Neuronal stem cell (in vitro differentiated cells): Measurements from ENCODE around the gene RICTOR.

Experiments used
- DNase-seq: peaks from one replicate; pipeline ENCODE4 v3.0.0-alpha.2; 2013; ENCODE audit warnings: low spot score
- H2AFZ ChIP-seq: one replicate; pipeline ENCODE4 v1.6.1; 2013; ENCODE audit warnings: mild to moderate bottlenecking, low read length, inconsistent platforms
- H2AK5ac ChIP-seq: 2 replicates; pipeline ENCODE4 v1.6.1; 2013; ENCODE audit warnings: low read depth, mild to moderate bottlenecking, inconsistent platforms, low read length, moderate library complexity, mixed read lengths
- H2BK120ac ChIP-seq: 2 replicates; pipeline ENCODE4 v1.6.1; 2013; ENCODE audit warnings: low read depth, mild to moderate bottlenecking, inconsistent platforms, low read length, moderate library complexity, mixed read lengths
- H2BK12ac ChIP-seq: one replicate; pipeline ENCODE4 v1.6.1; 2013; ENCODE audit warnings: low read length, inconsistent platforms
- H2BK15ac ChIP-seq: 2 replicates; pipeline ENCODE4 v1.6.1; 2013; ENCODE audit warnings: mild to moderate bottlenecking, low read length, inconsistent platforms, mixed read lengths
- H2BK5ac ChIP-seq: one replicate; pipeline ENCODE4 v1.6.1; 2013; ENCODE audit warnings: inconsistent platforms, mild to moderate bottlenecking, low read length, moderate library complexity
- H3K14ac ChIP-seq: one replicate; pipeline ENCODE4 v1.6.1; 2013; ENCODE audit warnings: low read length, inconsistent platforms
- H3K18ac ChIP-seq: 2 replicates; pipeline ENCODE4 v1.6.1; 2013; ENCODE audit warnings: low read length, inconsistent platforms
- H3K23ac ChIP-seq: 2 replicates; pipeline ENCODE4 v1.6.1; 2013; ENCODE audit warnings: low read depth, mild to moderate bottlenecking, mixed read lengths, low read length, inconsistent platforms; ENCODE audit not compliant: poor library complexity
- H3K27ac ChIP-seq: replicated peaks from 3 replicates; pipeline ENCODE4 v1.5.1; 2013; ENCODE audit warnings: low read length, inconsistent platforms
- H3K27me3 ChIP-seq, 3 experiments: 2 replicates each; pipeline ENCODE4 v1.6.1; 2013; ENCODE audit warnings: low read length in 3 of 3, mild to moderate bottlenecking in 2 of 3, inconsistent platforms in 1 of 3, low read depth in 1 of 3, mixed read lengths in 1 of 3, moderate library complexity in 1 of 3; ENCODE audit not compliant: control insufficient read depth in 3 of 3, insufficient read depth in 3 of 3
- H3K36me3 ChIP-seq, 2 donors: replicated peaks in 1 of 2; 2 replicates each; pipeline ENCODE4 v1.6.1; 2013; ENCODE audit warnings: low read length in 2 of 2; ENCODE audit not compliant: control insufficient read depth in 2 of 2, insufficient read depth in 2 of 2
- H3K4ac ChIP-seq: 2 replicates; pipeline ENCODE4 v1.6.1; 2013; ENCODE audit warnings: inconsistent platforms, mild to moderate bottlenecking, low read length, moderate library complexity
- H3K4me1 ChIP-seq, 2 donors: 1 replicate in 1 of 2; 2 replicates in 1 of 2; pipeline ENCODE4 v1.6.1; 2013; ENCODE audit warnings: low read length in 2 of 2, low read depth in 1 of 2; ENCODE audit not compliant: control insufficient read depth in 2 of 2, insufficient read depth in 1 of 2
- H3K4me2 ChIP-seq: one replicate; pipeline ENCODE4 v1.6.1; 2013; ENCODE audit warnings: mild to moderate bottlenecking, low read length, inconsistent platforms; ENCODE audit not compliant: insufficient read depth, poor library complexity, severe bottlenecking
- H3K4me3 ChIP-seq, 2 donors: 2 replicates each; pipeline ENCODE4 v1.5.1; 2013; ENCODE audit warnings: low read length in 2 of 2, mild to moderate bottlenecking in 2 of 2, inconsistent platforms in 1 of 2, moderate library complexity in 1 of 2
- H3K79me1 ChIP-seq: one replicate; pipeline ENCODE4 v1.6.1; 2013; ENCODE audit warnings: low read depth, mild to moderate bottlenecking, inconsistent platforms, low read length, moderate library complexity
- H3K9ac ChIP-seq: one replicate; pipeline ENCODE4 v1.6.1; 2013; ENCODE audit warnings: mild to moderate bottlenecking, low read depth, low read length, inconsistent platforms; ENCODE audit not compliant: poor library complexity
- H3K9me3 ChIP-seq, 2 donors: replicated peaks in 1 of 2; 2 replicates each; pipeline versions ENCODE3 to v1.6.1; 2013; ENCODE audit warnings: low read length in 2 of 2, mild to moderate bottlenecking in 2 of 2, inconsistent platforms in 1 of 2, low read depth in 1 of 2, mixed read lengths in 1 of 2, moderate library complexity in 1 of 2; ENCODE audit not compliant: control insufficient read depth in 2 of 2, insufficient read depth in 1 of 2
- H4K8ac ChIP-seq: one replicate; pipeline ENCODE4 v1.6.1; 2013; ENCODE audit warnings: low read depth, mild to moderate bottlenecking, inconsistent platforms, low read length, moderate library complexity
- H4K91ac ChIP-seq: one replicate; pipeline ENCODE4 v1.6.1; 2013; ENCODE audit warnings: low read length, low read depth, mild to moderate bottlenecking, inconsistent platforms; ENCODE audit not compliant: poor library complexity
- WGBS, 2 donors: extraction: QIAGEN DNeasy Blood & Tissue Kit; methylation state at CpG; one replicate each; pipeline ENCODE4 v1.1.7; 2013; ENCODE audit warnings: missing lambda C conversion rate in 2 of 2, mixed read lengths in 1 of 2; ENCODE audit not compliant: insufficient read length in 2 of 2, insufficient replicate concordance in 1 of 2; ENCODE audit errors: extremely low coverage in 2 of 2; 5-methylcytosine and 5-hydroxymethylcytosine counted together

Gene RICTOR

DNA sequence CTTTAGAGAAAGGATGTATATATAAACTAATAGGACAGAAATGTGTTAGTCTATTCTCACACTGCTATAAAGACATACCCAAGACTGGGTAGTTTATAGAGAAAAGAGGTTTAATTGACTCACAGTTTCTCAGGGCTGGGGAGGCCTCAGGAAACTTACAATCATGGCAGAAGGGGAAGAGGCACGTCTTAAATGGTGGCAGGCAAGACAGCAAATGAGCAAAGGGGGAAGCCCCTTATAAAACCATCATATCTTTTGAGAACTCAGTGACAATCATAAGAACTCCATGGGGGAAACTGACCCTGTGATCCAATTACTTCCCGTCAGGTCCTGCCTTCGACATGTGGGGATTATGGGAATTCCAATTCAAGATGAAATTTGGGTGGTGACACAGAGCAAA is 8.8 kb upstream of the RICTOR start:
- H2AFZ ChIP-seq, result no peak overlapping the region
- no peak overlapping the region for H2BK5ac ChIP-seq
- no peak overlapping the region for H3K4ac ChIP-seq
- no peaks in the 10 kb centered on the region for H3K9me3 ChIP-seq
- no peak overlapping the region for H3K14ac ChIP-seq
- no peaks in the 10 kb centered on the region for H3K36me3 ChIP-seq
- no peak overlapping the region for H3K4me2 ChIP-seq
- no peak overlapping the region for H2AK5ac ChIP-seq
- H3K4me3 ChIP-seq, result no peak overlapping the region
- H3K4me1 ChIP-seq, result no peaks in the 10 kb centered on the region
- no peak overlapping the region for H3K23ac ChIP-seq
- H2BK15ac ChIP-seq, result no peak overlapping the region
- no peak overlapping the region for H3K18ac ChIP-seq
- no peak overlapping the region for H2BK12ac ChIP-seq
- H3K27me3 ChIP-seq, result no peaks in the 10 kb centered on the region
- H3K9ac ChIP-seq, result no peak overlapping the region
- no peak for DNase-seq
- peaks cover 2% of the 10 kb centered on the region for H3K79me1 ChIP-seq
- no peak overlapping the region for H4K91ac ChIP-seq
- no peak overlapping the region for H3K27ac ChIP-seq
- no peak overlapping the region for H4K8ac ChIP-seq
- no peak overlapping the region for H2BK120ac ChIP-seq
- WGBS, 2 donors, result no CpG with 5 or more reads among the region's 3 CpGs

DNA sequence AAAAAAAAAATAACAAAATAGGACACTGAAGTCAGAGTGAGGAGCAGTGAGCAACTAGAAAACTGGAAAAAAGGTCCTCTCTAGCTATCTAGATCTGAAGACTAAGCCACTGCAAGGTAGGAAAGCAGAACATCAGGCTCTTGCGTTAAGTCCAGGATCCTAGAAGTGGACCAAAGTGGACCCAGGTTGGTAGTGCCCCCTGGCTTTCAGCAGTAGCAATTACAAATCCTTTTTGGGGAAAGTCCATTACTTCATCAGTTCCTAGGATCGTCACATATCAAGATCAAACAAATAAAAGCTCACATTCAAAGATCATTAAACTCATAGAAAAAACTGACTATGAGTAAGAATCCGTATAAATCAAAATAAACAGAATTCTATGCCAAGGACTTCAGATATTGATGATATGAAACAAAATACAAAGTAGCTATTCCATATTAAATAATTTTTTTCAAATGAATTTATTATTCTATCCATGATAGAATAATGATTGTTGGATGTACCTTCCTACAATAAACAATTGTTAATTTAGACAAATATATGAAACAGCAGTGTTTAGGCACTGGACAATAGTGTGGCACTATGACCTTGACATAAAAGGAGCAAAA is 6.5 kb upstream of the RICTOR start:
- Histone ChIP-seq H3K9ac (no peak overlapping the region), H3K4me1 (no peaks in the 10 kb centered on the region), H2BK120ac (no peak overlapping the region), H4K91ac (no peak overlapping the region), H3K23ac (no peak overlapping the region), H2AFZ (no peak overlapping the region), H3K79me1 (no peaks in the 10 kb centered on the region), H3K36me3 (no peaks in the 10 kb centered on the region), H3K27me3 (peaks cover 0 to 4% (median 0%) of the 10 kb centered on the region in 3 experiments), H3K18ac (no peak overlapping the region), H2AK5ac (no peak overlapping the region), H4K8ac (no peak overlapping the region), H3K4ac (no peak overlapping the region), H2BK5ac (no peak overlapping the region), H3K14ac (no peak overlapping the region), H3K4me3 (no peak overlapping the region), H3K27ac (no peak overlapping the region), H3K4me2 (no peak overlapping the region), H2BK12ac (no peak overlapping the region), H3K9me3 (no peaks in the 10 kb centered on the region), H2BK15ac (no peak overlapping the region)
- WGBS, 2 donors, result no CpG with 5 or more reads among the region's 3 CpGs
- peak; percentile 6 for DNase-seq

DNA sequence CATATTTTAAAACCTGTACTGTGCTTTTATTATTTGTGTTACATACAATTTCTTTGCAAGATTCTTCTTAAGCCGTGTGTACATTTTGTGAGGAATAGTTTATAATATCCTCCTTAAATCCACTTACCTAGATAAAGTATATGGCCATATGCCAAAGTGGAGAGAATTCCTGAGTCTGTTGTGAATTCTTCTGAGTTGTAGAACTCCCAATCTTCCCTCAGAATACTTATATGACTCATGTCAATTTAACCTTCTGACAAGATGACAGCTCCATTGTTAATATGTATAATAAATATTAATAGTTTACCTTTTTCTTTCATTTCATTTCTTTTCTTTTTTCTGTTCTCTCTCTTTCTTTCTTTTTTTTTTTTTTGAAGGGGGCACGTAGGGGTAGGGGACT is 6.0 kb upstream of the RICTOR start:
- Histone ChIP-seq H3K79me1 (no peaks in the 10 kb centered on the region), H2AK5ac (no peak overlapping the region), H2BK5ac (no peak overlapping the region), H2AFZ (no peak overlapping the region), H4K91ac (no peak overlapping the region), H3K27me3 (peaks cover 0 to 4% (median 0%) of the 10 kb centered on the region in 3 experiments), H2BK15ac (no peak overlapping the region), H3K4me1 (no peaks in the 10 kb centered on the region), H3K36me3 (no peaks in the 10 kb centered on the region), H3K4ac (no peak overlapping the region), H3K4me2 (no peak overlapping the region), H3K4me3 (no peak overlapping the region), H2BK120ac (no peak overlapping the region), H2BK12ac (no peak overlapping the region), H3K9me3 (no peaks in the 10 kb centered on the region), H3K9ac (no peak overlapping the region), H4K8ac (no peak overlapping the region), H3K14ac (no peak overlapping the region), H3K23ac (no peak overlapping the region), H3K27ac (no peak overlapping the region), H3K18ac (no peak overlapping the region)
- no peak for DNase-seq
- WGBS, 2 donors, result no CpG with 5 or more reads among the region's 2 CpGs

DNA sequence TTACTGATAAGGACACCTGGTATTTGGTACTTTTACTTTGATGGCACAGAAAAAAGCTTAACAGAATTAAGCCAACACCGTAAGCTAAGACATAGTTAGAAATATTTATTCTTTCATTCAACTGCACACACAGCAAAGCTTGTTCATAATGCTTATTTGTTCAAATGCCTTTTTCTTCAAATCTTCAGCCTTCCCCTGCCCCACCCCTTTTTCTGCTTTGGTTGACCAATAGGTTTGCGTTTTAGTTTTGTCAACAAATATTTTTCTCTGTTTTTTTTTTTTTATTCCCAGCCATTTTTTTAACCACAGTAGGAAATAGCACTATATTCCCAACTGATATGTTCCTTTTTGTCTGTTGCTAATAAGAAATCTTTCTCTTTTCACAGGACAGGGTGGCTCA is 4.9 kb upstream of the RICTOR start:
- DNase-seq, result no peak
- Histone ChIP-seq H3K79me1 (no peaks in the 10 kb centered on the region), H2BK15ac (no peak overlapping the region), H3K27ac (no peak overlapping the region), H3K4me2 (no peak overlapping the region), H3K27me3 (peaks cover 0 to 4% (median 0%) of the 10 kb centered on the region in 3 experiments), H2BK120ac (no peak overlapping the region), H3K23ac (no peak overlapping the region), H3K14ac (no peak overlapping the region), H3K4ac (no peak overlapping the region), H3K4me1 (no peaks in the 10 kb centered on the region), H2AFZ (no peak overlapping the region), H2BK12ac (no peak overlapping the region), H2AK5ac (no peak overlapping the region), H3K36me3 (no peaks in the 10 kb centered on the region), H2BK5ac (no peak overlapping the region), H3K9me3 (no peaks in the 10 kb centered on the region), H3K18ac (no peak overlapping the region), H4K91ac (no peak overlapping the region), H3K4me3 (no peak overlapping the region), H3K9ac (no peak overlapping the region), H4K8ac (no peak overlapping the region)
- WGBS, 2 donors, result no CpG with 5 or more reads among the region's 2 CpGs
